Upper lobe of left lung (tissue), 4 donors: ENCODE results near the gene SZRD1.

Experiments used
- POLR2A ChIP-seq, 4 donors: fragments of 450-650 bp; IDR thresholded peaks; one replicate each; pipeline ENCODE4 v1.5.1; 2016 to 2017; ENCODE audit warnings: antibody characterized with exemption in 4 of 4, mild to moderate bottlenecking in 2 of 4
- TF ChIP-seq, protein P1 (sequence below), 6 experiments: fragments of 450-650 bp in 4 of 6; fragments of 200-600 bp in 2 of 6; sonication (generic) in 2 of 6; IDR thresholded peaks; one replicate each; pipeline ENCODE4 v1.5.1; 2016 to 2019; ENCODE audit warnings: antibody characterized with exemption in 6 of 6

DNA sequence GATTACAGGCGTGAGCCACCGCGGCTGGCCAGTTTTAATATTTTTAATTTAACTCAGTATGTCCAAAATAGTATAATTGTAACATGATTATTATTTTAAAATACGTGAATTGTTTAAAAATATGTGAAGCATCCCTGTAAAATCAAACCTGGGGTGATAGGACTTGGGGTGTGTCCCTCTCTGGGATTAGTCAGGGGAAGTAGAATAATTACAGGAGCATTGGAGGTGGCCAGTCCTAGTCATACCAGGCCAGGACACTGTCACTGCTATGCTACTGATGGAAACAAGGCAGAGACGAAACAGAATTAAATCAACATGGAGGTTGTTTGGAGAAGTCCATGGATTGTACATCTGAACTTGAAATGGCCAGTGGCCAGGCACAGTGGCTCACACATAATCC is 16.8 kb downstream of the SZRD1 start:
- TF ChIP-seq, protein P1, sequence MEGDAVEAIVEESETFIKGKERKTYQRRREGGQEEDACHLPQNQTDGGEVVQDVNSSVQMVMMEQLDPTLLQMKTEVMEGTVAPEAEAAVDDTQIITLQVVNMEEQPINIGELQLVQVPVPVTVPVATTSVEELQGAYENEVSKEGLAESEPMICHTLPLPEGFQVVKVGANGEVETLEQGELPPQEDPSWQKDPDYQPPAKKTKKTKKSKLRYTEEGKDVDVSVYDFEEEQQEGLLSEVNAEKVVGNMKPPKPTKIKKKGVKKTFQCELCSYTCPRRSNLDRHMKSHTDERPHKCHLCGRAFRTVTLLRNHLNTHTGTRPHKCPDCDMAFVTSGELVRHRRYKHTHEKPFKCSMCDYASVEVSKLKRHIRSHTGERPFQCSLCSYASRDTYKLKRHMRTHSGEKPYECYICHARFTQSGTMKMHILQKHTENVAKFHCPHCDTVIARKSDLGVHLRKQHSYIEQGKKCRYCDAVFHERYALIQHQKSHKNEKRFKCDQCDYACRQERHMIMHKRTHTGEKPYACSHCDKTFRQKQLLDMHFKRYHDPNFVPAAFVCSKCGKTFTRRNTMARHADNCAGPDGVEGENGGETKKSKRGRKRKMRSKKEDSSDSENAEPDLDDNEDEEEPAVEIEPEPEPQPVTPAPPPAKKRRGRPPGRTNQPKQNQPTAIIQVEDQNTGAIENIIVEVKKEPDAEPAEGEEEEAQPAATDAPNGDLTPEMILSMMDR (IDR thresholded peaks at IDR 0.05): no peak
- no peak for TF ChIP-seq POLR2A (IDR thresholded peaks at IDR 0.05)
